Panc1 (cell line): ENCODE results near the gene INTS1. TPM values are rescaled to one million over a fixed set of nuclear protein-coding genes. Genes with fewer than 3 reads are reported as not detected.

Experiments
- ATAC-seq: fragments of 200-7000 bp; cut with Tn5 transposase; 2 replicates; pipeline ENCODE4 v1.9.1; 2020; ENCODE audit warnings: mild to moderate bottlenecking, moderate library complexity
- BruUV-seq: library from RNA; stranded (reverse); fragments of 400-500 nt; replicated peaks from 2 replicates; lab custom pipeline; 2021; lab: Mats Ljungman, UMichigan
- CTCF ChIA-PET: fragments of 300-600 bp; sonication (Branson Sonifier 250); formaldehyde crosslinking; loops from one replicate; lab custom pipeline; 2022; ENCODE audit warnings: antibody characterized with exemption; lab: Charles Lee
- POLR2A ChIA-PET: fragments of 300-600 bp; sonication (Branson Sonifier 250); formaldehyde crosslinking; loops from one replicate; lab custom pipeline; 2022; ENCODE audit warnings: antibody characterized with exemption; lab: Charles Lee
- DNase-seq: peaks from one replicate; pipeline ENCODE4 v3.0.0-alpha.2; 2010; ENCODE audit warnings: low read depth, low spot score
- H3K27ac ChIP-seq: 2 replicates; pipeline ENCODE4 v1.5.1; 2011; ENCODE audit warnings: mild to moderate bottlenecking, low read length, inconsistent platforms
- H3K27me3 ChIP-seq: fragments of 200-500 bp; sonication (Bioruptor generic); 2 replicates; pipeline ENCODE4 v1.6.0; 2014; ENCODE audit warnings: low read length, inconsistent platforms; ENCODE audit not compliant: control insufficient read depth, insufficient read depth
- H3K36me3 ChIP-seq: fragments of 200-500 bp; sonication (Bioruptor generic); 2 replicates; pipeline ENCODE4 v1.5.1; 2014; ENCODE audit warnings: inconsistent platforms, mild to moderate bottlenecking, low read length, moderate library complexity; ENCODE audit not compliant: control insufficient read depth, insufficient read depth
- H3K4me1 ChIP-seq: 2 replicates; pipeline ENCODE4 v1.5.1; 2011; ENCODE audit warnings: inconsistent platforms, mild to moderate bottlenecking, low read length, moderate library complexity; ENCODE audit not compliant: control insufficient read depth, insufficient read depth
- H3K4me3 ChIP-seq, 2 experiments: 2 replicates each; pipeline ENCODE4 v1.5.1; 2011 to 2012; ENCODE audit warnings: low read depth in 2 of 2, low read length in 2 of 2, mild to moderate bottlenecking in 2 of 2, inconsistent platforms in 1 of 2, moderate library complexity in 1 of 2
- H3K9me3 ChIP-seq: fragments of 200-500 bp; sonication (Bioruptor generic); 2 replicates; pipeline ENCODE4 v1.5.1; 2014; ENCODE audit warnings: low read depth, mild to moderate bottlenecking, inconsistent platforms, low read length, moderate library complexity; ENCODE audit not compliant: control insufficient read depth, insufficient read depth
- CTCF ChIP-seq: fragments of 450-650 bp; IDR thresholded peaks from 2 replicates; pipeline ENCODE4 v1.5.1; 2017; ENCODE audit warnings: mild to moderate bottlenecking
- POLR2AphosphoS5 ChIP-seq: IDR thresholded peaks from 2 replicates; pipeline ENCODE4 v1.6.1; 2012; ENCODE audit warnings: mild to moderate bottlenecking, low read depth, low read length, moderate library complexity
- REST ChIP-seq, 2 experiments: IDR thresholded peaks; 2 replicates each; pipeline ENCODE4 v1.6.1; 2011 to 2012; ENCODE audit warnings: low read depth in 2 of 2, control low read depth in 1 of 2, low read length in 1 of 2, mild to moderate bottlenecking in 1 of 2, moderate library complexity in 1 of 2; ENCODE audit not compliant: insufficient read depth in 1 of 2
- SIN3A ChIP-seq: IDR thresholded peaks from 2 replicates; pipeline ENCODE4 v1.6.1; 2012; ENCODE audit warnings: low read depth, mild to moderate bottlenecking, low read length, moderate library complexity, borderline replicate concordance; ENCODE audit not compliant: insufficient read depth
- TCF7L2 ChIP-seq: IDR thresholded peaks from 2 replicates; pipeline ENCODE4 v1.6.1; 2011; ENCODE audit warnings: mild to moderate bottlenecking, low read depth, low read length, inconsistent platforms
- in situ Hi-C: cut with HindIII; loops from 2 replicates; pipeline ENCODE4 v1.10.0; 2016; ENCODE audit warnings: low sequenced_read_pairs, low pct_unique_long_range_greater_than_20kb
- intact Hi-C: fragments of 100-400 bp; cut with micrococcal nuclease; formaldehyde crosslinking; loops from one replicate; pipeline ENCODE4 v1.10.0; 2022; ENCODE audit not compliant: unreplicated experiment
- total RNA-seq: library from RNA; stranded (reverse); gene quantifications from one replicate; pipeline ENCODE4 v1.2.1, GENCODE V29; 2021; ENCODE audit not compliant: unreplicated experiment

INTS1 gene
- total RNA-seq, 1 experiment from 2014 or later: 173 TPM

GRCh38 chr7:1464694-1465093 lies 39.5 kb downstream of the INTS1 start:
- no peak for DNase-seq
- intact Hi-C loops: no loop called here
- ChIA-PET CTCF (no interaction called here), POLR2A (no interaction called here)
- no peak overlapping the region for H3K4me3 ChIP-seq
- TF ChIP-seq TCF7L2 (no peak), POLR2AphosphoS5 (no peak), REST (IDR thresholded peaks at IDR 0.05; ENCODE audit: insufficient read depth in 1 of 2, low read depth in 2 of 2, low read length in 1 of 2) (no peak), SIN3A (no peak), CTCF (no peak)
- no peaks in the 10 kb centered on the region for H3K9me3 ChIP-seq
- H3K27me3 ChIP-seq: no peaks in the 10 kb centered on the region
- no TSS peak for BruUV-seq
- H3K4me1 ChIP-seq: peaks cover 42% of the 10 kb centered on the region
- H3K36me3 ChIP-seq: no peaks in the 10 kb centered on the region
- H3K27ac ChIP-seq: no peak overlapping the region
- in situ Hi-C loops: no loop called here
- no peak for ATAC-seq

- ChIA-PET CTCF (no interaction called here), POLR2A (no interaction called here)
- peaks cover 2% of the 10 kb centered on the region; the same call in 1 of the 2 replicates for H3K36me3 ChIP-seq
- H3K27ac ChIP-seq: no peak overlapping the region
- TF ChIP-seq CTCF (no peak), POLR2AphosphoS5 (no peak), SIN3A (no peak), REST (IDR thresholded peaks at IDR 0.05; ENCODE audit: insufficient read depth in 1 of 2, low read depth in 2 of 2, low read length in 1 of 2) (no peak), TCF7L2 (no peak)
- peaks cover 39% of the 10 kb centered on the region for H3K4me1 ChIP-seq
- no peak overlapping the region for H3K4me3 ChIP-seq
- in situ Hi-C loops (no loop called here), intact Hi-C loops (no loop called here)
- no TSS peak for BruUV-seq
- DNase-seq: no peak
- no peaks in the 10 kb centered on the region for H3K27me3 ChIP-seq
- no peaks in the 10 kb centered on the region for H3K9me3 ChIP-seq
- no peak for ATAC-seq
These were observed 40.4 kb downstream of the INTS1 start for GRCh38 chr7:1463676-1464223.
